ENCODE measurements around the gene CXXC5.
"Not testable (repeated sequence)": the region's sequence is repeated elsewhere in the genome, so short reads cannot be mapped to it uniquely, and the experiment has no call there.

The CXXC5 gene

DNA sequence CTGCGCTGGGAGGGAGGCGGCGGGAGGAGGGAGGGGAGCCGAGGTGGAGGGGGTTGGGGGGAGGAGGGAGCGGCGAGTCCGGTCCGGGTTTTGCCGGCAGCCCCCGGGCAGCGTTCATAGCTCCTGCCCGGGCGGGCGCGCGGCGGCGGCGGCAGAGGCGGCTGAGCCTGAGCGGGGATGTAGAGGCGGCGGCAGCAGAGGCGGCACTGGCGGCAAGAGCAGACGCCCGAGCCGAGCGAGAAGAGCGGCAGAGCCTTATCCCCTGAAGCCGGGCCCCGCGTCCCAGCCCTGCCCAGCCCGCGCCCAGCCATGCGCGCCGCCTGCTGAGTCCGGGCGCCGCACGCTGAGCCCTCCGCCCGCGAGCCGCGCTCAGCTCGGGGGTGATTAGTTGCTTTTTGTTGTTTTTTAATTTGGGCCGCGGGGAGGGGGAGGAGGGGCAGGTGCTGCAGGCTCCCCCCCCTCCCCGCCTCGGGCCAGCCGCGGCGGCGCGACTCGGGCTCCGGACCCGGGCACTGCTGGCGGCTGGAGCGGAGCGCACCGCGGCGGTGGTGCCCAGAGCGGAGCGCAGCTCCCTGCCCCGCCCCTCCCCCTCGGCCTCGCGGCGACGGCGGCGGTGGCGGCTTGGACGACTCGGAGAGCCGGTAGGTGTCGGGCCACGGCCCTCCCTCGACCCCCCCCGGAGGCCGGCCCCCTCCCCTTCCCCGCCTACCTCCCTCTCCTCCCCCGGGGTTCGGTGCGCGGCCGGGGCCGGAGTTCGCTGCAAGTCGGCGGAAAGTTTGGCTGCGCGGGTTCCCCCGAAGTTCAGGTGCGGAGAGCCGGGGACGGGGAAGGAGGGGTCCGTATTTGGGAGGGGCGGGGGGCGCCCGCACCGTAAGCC lies at the start of gene CXXC5:
CXXC5 (plus strand) TSS at position 145 of the 877 bp plus-strand sequence. CDS start 32,175 bp downstream, outside the sequence.
- no peak for DNase-seq (ENCODE audit: low read depth)

DNA sequence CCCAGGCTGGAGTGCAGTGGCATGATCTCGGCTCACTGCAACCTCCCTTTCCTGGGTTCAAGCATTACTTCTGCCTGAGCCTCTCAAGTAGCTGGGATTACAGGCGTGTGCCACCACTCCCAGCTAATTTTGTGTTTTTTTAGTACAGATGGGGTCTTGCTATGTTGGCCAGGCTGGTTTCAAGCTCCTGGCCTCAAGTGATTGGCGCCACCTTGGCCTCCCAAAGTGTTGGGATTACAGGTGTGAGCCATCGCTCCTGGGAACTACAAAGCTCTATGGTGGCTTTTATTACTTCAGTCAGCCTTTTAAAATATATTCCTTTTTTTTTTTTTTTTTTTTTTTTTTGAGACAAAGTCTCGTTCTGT lies 49.6 kb upstream of the CXXC5 start:
- DNase-seq (ENCODE audit: low read depth), result not testable (repeated sequence)

DNA sequence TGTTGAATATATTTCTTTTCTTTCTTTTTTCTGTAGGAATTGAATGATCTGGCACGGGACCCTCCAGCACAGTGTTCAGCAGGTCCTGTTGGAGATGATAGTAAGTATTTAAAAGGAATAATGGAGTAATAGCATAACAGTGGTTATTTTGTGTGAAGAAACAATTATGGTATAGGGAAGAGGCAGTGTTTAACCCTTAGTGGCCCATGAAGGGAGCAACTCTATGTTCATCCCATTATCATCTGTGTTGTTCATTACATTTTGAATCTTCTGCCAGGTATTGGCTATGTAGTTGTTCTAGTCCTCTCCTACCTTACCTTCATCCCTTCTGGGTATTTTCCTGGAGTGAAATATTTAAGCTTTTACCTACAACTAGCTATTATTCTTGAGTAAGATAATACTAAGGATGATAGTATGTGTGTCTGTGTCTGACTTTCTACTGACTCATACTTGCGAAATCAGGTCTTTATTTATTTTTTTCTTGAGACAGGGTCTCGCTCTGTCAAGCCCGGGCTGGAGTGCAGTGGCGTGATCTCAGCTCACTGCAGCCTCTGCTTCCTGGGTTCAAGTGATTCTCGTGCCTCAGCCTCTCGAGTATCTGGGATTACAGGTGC lies 47.7 kb upstream of the CXXC5 start:
- DNase-seq (ENCODE audit: low read depth), result no peak

DNA sequence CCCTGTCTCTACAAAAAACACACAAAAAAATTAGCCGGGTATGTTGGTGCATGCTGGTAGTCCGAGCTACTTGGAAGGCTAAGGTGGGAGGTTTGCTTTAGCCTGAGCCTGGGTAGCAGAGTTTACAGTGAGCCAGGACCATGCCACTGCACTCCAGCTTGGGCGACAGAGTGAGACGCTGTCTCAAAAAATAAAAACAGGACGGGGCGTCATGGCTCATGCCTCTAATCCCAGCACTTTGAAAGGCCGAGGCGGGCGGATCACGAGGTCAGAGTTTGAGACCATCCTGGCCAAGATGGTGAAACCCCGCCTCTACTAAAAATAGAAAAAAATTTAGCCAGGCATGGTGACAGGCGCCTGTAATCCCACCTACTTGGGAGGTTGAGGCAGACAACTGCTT lies 46.7 kb upstream of the CXXC5 start:
- no peak for DNase-seq (ENCODE audit: low read depth)

DNA sequence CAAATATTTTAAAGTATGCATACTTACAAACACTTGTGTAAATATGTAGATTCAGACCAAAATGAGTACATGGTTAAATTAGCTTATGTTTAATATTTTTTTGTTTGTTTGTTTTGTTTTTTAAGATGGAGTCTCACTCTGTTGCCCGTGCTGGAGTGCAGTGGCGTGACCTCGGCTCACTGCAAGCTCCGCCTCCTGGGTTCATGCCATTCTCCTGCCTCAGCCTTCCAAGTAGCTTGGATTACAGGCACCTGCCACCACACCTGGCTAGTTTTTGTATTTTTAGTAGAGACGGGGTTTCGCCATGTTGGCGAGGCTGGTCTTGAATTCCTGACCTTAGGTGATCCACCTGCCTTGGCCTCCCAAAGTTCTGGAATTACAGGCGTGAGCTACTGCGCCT lies 46.2 kb upstream of the CXXC5 start:
- DNase-seq (ENCODE audit: low read depth), result not testable (repeated sequence)

DNA sequence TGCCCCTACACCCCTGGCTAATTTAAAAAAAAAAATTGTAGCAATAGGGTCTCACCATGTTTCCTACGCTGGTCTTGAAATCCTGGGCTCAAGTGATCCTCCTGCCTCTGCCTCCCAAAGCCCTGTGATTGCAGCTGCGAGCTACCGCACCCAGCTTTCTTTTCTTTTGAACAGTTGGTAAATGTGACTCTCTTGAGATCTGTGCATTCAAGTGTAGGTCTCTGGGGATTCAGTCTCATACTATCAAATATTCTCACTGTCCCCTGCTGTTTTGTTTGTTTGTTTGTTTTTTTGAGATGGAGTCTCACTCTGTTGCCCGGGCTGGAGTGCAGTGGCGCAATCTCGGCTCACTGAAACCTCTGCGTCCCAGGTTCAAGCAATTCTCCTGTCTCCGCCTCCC lies 42.3 kb upstream of the CXXC5 start:
- no peak for DNase-seq (ENCODE audit: low read depth)

DNA sequence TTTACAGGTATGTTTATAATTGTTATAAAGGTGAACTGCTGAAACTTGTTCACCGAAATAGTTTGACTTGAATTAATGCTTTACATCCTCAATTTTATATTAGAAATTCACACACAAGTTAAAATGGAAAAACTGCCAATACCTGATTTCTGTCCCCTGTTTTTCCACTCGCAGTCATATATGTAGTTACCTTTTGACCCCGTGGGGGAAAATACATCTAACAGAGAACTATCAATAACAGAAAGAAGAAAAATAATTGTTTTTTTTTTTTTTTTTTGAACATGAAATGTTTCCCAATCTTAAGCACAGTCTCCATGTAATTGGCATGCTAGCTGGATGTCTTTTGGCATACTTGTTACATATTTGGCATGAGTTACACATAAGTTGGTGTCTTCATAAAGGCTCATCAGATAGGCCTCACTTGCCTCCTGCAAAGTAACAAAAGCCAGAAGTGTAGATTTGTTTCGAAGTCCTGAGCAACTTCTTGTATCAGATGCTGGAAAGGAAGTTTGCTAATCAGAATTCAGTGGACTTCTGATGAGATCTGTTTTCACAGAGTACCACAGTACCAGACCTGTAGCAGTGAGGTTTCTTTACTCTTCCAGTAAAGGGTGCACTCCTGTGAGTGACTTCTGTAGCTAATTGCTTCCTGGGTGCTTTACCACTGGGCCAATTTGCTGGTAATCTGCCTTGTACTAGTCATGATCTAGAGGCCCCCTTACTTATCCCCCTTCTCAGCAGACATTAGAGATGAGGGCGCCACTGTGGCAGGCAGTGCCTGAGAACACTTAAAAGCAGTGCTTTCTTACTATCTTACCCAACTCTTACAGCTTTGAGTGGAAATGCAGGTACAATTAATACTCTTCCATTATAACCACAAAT lies 36.2 kb upstream of the CXXC5 start:
- DNase-seq (ENCODE audit: low read depth), result no peak

DNA sequence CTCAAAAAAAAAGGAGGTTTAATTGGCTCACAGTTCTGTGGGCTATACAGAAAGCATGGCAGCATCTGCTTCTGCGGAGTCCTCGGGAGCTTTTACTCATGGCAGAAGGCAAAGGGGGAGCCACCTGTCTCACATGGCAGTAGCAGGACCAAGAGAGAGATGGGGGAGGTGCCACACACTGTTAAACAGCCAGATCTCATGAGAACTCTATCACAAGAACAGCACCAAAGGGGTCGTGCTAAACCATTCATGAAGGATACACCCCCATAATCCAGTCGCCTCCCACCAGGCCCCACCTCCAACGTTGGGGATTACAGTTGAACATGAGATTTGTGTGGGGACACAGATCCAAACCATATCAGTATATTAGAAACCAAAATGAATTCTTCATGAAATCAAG lies 28.3 kb upstream of the CXXC5 start:
- DNase-seq (ENCODE audit: low read depth), result no peak

DNA sequence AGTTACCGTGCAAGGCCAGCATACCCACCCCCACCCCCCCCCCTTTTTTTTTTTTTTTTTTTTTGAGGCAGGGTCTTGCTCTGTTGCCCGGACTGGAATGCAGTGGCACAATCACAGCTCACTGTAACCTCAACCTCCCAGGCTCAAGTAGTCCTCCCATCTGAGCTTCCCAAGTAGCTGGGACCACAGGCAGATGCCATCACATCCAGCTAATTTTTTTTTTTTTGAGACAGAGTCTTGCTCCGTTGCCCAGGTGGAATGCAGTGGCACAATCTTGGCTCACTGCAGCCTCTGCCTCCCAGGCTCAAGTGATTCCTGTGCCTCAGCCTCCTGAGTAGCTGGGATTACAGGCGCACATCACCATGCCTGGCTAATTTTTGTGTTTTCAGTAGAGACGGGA lies 22.8 kb upstream of the CXXC5 start:
- not testable (repeated sequence) for DNase-seq (ENCODE audit: low read depth)

DNA sequence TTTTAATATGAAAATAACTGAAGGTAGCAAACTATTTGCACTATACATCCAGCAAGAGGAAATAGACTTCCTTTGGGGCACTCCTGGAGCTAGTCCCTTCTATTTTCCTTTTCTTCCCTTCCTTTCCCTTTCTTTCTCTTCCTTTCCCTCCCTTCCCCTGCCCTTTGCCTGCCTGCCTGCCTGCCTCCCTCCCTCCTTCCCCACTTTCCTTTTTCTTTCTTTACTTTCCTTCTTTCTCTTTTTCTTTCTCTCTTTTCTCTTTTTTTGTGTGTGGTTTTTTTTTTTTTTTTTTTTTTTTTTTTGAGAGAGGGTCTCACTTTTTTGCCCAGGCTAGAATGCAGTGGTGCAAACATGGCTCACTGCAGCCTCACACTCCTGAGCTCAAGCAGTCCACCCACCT lies 17.3 kb upstream of the CXXC5 start:
- DNase-seq (ENCODE audit: low read depth), result no peak

DNA sequence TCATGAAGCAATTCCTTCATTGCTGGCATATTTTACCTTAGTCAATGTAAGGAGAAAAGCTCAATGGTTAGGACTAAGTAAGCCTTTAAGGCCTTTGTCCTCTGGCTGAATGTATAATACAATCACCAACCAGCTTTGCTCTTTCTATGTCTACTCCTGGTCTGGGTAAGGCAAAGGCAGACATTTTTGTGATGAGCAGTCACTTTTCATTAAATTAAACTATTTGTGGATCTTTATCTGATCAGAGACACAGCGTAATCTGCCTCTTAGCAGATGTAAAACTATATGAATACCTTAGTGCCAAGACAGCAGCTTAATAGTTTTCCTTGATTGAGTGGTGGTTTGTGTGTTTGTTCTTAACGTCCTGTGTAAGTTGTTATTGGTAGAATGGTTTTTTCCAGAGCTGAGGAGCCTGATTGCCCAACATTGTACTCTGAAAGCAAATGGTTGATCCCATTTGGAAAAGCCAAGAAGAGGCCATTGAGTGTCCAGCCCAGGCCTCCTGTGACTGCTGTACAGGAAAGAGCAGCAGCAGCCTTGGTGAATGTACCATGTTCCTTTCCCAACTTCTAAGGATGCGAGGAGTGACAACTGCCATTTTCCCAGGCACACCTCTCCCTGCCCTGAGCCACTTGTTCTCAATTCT lies 16.5 kb upstream of the CXXC5 start:
- DNase-seq (ENCODE audit: low read depth), result no peak

DNA sequence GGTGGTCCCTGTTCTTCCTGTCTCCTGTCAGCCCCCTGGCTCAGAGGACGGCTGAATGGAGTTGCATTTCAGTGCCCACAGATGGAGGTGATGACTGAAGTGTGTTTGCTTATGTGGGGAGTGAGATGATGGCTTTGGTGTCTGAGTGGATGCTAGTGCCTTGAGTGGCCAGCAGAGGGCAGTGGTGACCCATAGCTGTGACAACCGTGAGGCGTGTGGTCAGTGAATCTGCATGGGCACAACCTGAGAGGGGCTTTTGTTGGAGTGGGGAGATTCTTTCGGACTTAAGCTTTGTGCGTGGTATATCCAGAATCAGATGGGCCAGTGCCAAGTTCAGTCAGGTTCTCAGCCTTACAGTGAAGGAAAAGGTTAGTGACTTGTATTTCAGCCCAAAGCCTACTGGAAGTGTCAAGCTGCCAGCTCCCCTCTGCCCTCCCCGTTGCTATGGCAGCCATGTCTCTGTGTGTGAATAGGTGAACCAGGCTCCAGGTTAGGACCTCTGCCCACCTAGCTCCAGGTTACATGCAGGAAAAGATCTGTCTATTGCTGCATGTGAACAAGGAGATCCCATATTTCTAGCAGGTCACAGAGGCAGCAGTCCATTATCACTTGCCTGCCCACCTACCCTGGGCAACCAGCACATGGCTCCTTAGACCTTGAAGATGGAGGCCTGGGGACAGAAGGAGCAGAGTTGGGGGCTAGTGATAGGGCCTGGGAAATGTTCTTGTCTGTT lies 14.7 kb upstream of the CXXC5 start:
- DNase-seq (ENCODE audit: low read depth), result no peak

DNA sequence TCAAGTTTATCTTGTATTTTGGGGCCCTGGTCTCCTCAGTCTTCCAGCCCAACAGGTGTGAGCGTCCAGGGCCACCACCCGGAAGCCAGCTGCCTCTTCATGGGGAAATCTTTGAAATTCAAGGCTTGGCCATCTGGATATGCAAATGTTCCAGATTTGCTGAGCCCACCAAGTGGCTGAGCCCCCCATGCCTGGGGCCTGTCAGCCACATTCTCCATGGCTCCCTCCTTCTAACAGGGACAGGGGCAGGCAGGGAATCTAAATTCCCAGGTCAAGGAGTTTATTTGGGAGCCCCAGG lies 14.2 kb upstream of the CXXC5 start:
- no peak for DNase-seq (ENCODE audit: low read depth)

DNA sequence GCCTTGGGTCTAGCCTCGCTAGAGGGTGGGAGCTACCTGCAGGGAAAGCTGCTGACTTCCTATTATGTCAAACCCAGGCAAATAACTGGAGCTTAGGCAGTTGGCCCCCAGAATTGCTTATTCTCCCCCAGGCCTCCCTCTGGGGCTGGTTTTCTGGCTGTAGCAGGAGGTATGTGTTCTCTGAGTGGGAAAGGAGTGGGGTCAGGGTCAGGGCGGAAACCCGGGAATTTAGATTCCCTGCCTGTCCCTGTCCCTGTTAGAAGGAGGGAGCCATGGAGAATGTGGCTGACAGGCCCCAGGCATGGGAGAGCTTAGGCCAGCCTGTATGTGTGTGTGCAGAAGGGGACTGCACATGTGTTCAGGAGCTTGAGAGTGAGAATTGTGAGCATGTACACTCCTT lies 13.6 kb upstream of the CXXC5 start:
- DNase-seq (ENCODE audit: low read depth), result no peak

DNA sequence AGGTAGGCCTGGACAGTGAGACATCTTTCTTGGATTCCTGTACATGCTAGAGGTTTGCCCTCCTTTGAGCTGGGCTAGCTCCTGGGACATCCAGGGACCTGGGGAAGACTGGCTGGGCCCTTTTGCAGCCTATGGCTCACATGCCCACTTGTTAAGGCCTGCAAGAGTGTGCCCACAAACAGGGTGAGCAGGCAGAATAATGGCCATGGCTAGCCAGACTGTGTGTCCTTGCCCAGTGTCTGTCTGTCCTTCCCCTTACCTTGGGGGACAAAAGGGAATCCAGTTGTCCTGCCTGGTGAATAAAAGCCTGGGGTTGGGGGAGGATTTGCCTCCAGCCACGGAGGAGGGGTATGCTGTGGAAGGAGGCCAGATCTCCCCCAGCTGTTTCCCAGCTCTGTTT lies 13.0 kb upstream of the CXXC5 start:
- DNase-seq (ENCODE audit: low read depth), result no peak

DNA sequence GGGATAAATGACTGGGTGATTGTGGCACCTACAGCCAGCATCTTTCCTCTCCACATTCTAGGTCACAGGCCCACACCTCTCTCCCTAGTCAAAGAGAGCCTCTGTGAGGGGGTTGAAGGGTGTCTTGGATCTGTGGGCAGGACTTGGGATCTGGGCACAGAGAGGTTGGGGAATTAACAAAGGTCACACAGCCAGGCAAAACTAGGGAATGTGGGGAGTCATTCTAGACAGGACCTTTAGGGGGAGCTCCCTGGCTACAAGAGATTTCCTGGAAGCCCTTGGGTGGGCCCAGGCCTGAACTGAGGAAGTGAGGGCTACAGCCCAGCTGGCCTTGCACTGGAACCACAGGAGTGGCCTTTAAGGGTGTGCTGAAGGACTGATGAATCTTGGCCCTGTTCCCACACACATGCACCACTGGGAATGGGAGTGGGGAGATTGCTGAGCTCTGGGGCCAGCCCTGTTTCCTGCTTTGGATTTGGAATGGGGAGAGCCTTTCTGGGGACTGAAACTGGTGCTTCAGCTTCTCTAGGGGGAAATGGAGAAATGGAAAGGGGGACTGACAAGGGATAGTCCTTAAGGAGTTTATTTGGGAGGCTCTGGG lies 12.4 kb upstream of the CXXC5 start:
- DNase-seq (ENCODE audit: low read depth), result no peak

DNA sequence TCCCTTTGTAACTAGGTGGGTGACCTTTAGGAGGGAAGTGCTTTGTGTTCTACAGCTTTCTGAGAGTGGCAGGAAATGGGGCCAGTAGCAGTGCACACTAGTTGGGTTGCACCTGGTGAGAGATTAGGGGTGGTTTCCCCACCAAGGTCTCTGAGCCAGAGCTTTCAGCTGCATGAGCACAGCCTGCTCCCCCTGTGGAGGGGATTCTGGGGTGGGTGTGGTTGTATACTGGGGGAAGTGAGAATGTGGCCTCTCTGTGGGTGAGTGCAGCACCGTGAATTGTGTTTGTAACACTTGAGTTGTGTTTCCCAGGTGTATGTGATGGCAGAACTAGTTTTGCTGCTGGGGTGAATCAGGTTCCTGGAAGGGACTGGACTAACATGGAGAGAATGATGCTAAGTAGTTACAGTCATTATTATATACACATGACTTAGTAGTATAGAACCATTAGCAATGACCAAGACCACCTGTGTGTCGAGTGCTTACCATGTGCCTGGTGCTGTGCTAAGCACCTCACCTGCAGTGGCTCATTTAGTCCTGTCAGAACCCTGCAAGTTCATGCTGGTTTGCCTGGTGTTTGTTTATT lies 11.8 kb upstream of the CXXC5 start:
- DNase-seq (ENCODE audit: low read depth), result no peak

DNA sequence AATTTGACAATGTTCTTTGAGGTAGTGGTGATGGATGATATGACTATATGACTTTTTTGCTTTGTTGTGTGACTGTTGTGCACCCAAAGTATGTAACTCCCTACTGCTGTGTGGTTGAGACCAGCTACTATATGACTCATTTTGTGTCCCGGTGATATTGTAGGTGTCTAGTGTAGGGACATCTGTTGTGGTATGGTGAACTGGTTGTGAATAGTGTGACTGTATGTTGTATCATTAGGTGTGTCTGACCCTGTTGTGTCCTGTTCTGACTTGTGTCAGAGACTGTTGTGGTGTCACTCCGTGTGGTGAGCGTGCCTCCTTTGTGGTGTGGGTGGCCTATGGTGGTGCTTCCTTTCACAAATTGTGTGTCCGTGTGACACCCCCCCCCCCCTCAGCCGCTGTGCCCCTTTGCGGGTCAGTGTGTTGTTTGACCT lies 11.2 kb upstream of the CXXC5 start:
- DNase-seq (ENCODE audit: low read depth), result no peak

DNA sequence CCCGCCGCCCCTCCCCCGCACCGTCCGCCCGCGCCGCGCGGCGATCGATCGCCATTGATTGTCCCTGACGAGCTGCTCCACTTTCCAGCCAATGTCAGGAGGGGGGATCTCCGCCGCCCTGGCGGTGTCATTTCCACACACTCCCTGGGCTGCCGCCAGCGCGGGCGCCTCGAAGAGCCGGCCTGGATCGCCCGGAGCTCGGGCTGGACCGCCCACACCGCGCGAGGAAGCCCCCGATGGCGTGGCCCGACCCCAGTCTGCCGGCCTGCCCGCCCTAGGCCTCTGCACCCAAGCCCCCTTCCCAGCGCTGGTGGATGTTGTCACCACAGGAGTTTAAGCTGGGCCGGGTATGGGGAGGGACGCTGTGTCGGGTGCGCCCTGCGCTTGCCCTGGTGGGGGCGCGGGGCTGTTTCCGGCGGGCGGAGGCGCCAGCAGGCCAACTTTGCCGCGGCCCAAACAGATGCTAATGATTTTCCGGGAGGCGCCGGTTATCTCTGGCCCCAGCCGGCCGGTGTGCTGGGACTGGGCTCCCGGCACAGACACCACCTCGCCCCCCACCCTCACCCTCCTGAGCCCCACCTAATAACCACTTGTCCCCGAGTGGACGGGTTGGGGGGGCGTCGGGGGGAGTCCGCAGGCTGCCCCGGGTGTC lies 10.6 kb upstream of the CXXC5 start:
- DNase-seq (ENCODE audit: low read depth), result no peak

DNA sequence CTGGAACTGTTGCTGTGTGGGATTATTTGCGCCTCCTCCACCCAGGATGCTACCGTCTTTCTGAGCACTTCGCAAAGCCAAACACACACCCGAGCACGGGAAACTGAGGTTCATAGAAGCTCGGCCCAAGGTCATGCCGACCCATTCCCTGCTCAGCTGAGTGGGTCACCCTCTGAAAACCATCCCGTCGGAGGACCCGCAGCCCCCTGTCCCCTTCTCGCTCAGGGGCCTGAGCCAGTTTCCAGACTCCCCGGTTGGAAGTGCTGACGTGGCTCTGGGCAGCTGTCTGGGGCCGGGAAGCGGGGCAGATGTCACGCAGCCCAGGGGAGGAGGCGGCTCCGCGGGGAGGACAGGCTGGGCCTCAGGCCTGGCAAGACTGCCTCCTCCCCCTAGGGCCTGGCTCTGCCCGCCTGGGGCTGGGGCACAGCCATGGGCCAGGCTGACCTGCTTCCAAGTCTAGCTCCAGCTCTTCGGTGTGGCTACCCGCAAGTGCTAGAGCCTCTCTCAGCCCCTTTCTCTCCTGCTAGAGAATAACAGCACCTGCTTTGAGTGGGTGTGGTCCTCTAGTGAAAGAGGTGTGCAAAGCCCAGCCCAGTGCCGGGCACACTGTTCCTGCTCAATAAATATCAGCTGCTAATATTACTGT lies 9.9 kb upstream of the CXXC5 start:
- DNase-seq (ENCODE audit: low read depth), result no peak
